WTC11 (cell line): ENCODE measurements around the gene SNX19. TPM values are rescaled to one million over a fixed set of nuclear protein-coding genes. Genes with fewer than 3 reads are reported as not detected.

Experiments
- ATAC-seq: fragments of 200-7000 bp; cut with Tn5 transposase; 2 replicates; pipeline ENCODE4 v1.10.0; 2021; ENCODE audit warnings: mild to moderate bottlenecking, moderate library complexity
- CTCF ChIA-PET: fragments of 300-600 bp; sonication (Branson Sonifier 250); formaldehyde crosslinking; loops from one replicate; lab custom pipeline; 2021; ENCODE audit warnings: antibody characterized with exemption; lab: Charles Lee
- POLR2A ChIA-PET: fragments of 350-600 bp; sonication (Branson Sonifier 250); formaldehyde crosslinking; loops from one replicate; lab custom pipeline; 2021; ENCODE audit warnings: antibody characterized with exemption; lab: Charles Lee
- DNase-seq: peaks from one replicate; pipeline ENCODE4 v3.0.0; 2021; ENCODE audit warnings: low spot score
- H3K27ac Mint-ChIP-seq: 2 replicates; pipeline ENCODE4 v1.8.0; 2021; ENCODE audit warnings: mixed read lengths
- H3K27me3 Mint-ChIP-seq: 2 replicates; pipeline ENCODE4 v1.8.0; 2021; ENCODE audit warnings: low read depth, mild to moderate bottlenecking, moderate library complexity, mixed read lengths
- H3K36me3 Mint-ChIP-seq: 2 replicates; pipeline ENCODE4 v1.8.0; 2021; ENCODE audit warnings: mixed read lengths
- H3K4me1 Mint-ChIP-seq: 2 replicates; pipeline ENCODE4 v1.8.0; 2022; ENCODE audit warnings: mixed read lengths
- H3K4me3 Mint-ChIP-seq: 2 replicates; pipeline ENCODE4 v1.8.0; 2021; ENCODE audit warnings: mild to moderate bottlenecking, moderate library complexity, mixed read lengths
- H3K9me3 Mint-ChIP-seq: 2 replicates; pipeline ENCODE4 v1.8.0; 2021; ENCODE audit warnings: mixed read lengths
- ATF1 ChIP-seq: sonication (generic); formaldehyde crosslinking; IDR thresholded peaks from 2 replicates; pipeline ENCODE4 v1.8.1; 2023; ENCODE audit warnings: mild to moderate bottlenecking, moderate library complexity, missing genetic modification reagents
- CREM ChIP-seq: sonication (generic); formaldehyde crosslinking; IDR thresholded peaks from 2 replicates; pipeline ENCODE4 v1.8.1; 2022; ENCODE audit warnings: mild to moderate bottlenecking, missing genetic modification reagents, moderate library complexity
- FOXP1 ChIP-seq: sonication (generic); formaldehyde crosslinking; IDR thresholded peaks from 2 replicates; pipeline ENCODE4 v1.8.0; 2022; ENCODE audit warnings: missing genetic modification reagents, mild to moderate bottlenecking, moderate library complexity, borderline replicate concordance
- GABPB1 ChIP-seq: sonication (generic); formaldehyde crosslinking; IDR thresholded peaks from 2 replicates; pipeline ENCODE4 v1.8.1; 2023; ENCODE audit warnings: mild to moderate bottlenecking, missing genetic modification reagents
- GRHL2 ChIP-seq: fragments of 250-450 bp; sonication (Bioruptor Pico); IDR thresholded peaks from 2 replicates; pipeline ENCODE4 v1.8.0; 2022; ENCODE audit warnings: mild to moderate bottlenecking, moderate library complexity; ENCODE audit not compliant: insufficient replicate concordance, severe bottlenecking
- HMGA2 ChIP-seq: fragments of 250-450 bp; sonication (Bioruptor Pico); IDR thresholded peaks from 2 replicates; pipeline ENCODE4 v1.4.0; 2021; ENCODE audit warnings: mild to moderate bottlenecking, moderate library complexity
- JUN ChIP-seq: sonication (generic); formaldehyde crosslinking; IDR thresholded peaks from 2 replicates; pipeline ENCODE4 v1.8.0; 2023; ENCODE audit warnings: mild to moderate bottlenecking, missing genetic modification reagents
- MYBL2 ChIP-seq: sonication (generic); formaldehyde crosslinking; IDR thresholded peaks from 2 replicates; pipeline ENCODE4 v1.8.1; 2023; ENCODE audit warnings: mild to moderate bottlenecking, moderate library complexity, missing genetic modification reagents
- NR2C2 ChIP-seq: sonication (generic); formaldehyde crosslinking; IDR thresholded peaks from 2 replicates; pipeline ENCODE4 v1.8.0; 2022; ENCODE audit warnings: mild to moderate bottlenecking, missing genetic modification reagents
- OVOL2 ChIP-seq: fragments of 250-450 bp; sonication (Bioruptor Pico); IDR thresholded peaks from 2 replicates; pipeline ENCODE4 v1.9.0; 2021; ENCODE audit warnings: mild to moderate bottlenecking, borderline replicate concordance
- PRRX2 ChIP-seq: fragments of 250-450 bp; sonication (Bioruptor Pico); IDR thresholded peaks from 2 replicates; pipeline ENCODE4 v1.8.0; 2021; ENCODE audit warnings: mild to moderate bottlenecking
- ZNF219 ChIP-seq: sonication (generic); formaldehyde crosslinking; IDR thresholded peaks from 2 replicates; pipeline ENCODE4 v1.8.0; 2023; ENCODE audit warnings: missing genetic modification reagents, mild to moderate bottlenecking, borderline replicate concordance
- ZNF317 ChIP-seq: sonication (generic); formaldehyde crosslinking; IDR thresholded peaks from 2 replicates; pipeline ENCODE4 v1.8.1; 2023; ENCODE audit warnings: low read depth, mild to moderate bottlenecking, moderate library complexity, missing genetic modification reagents, borderline replicate concordance
- total RNA-seq: library from RNA; stranded (reverse); gene quantifications from 3 replicates; pipeline ENCODE4 v1.2.3, GENCODE V29; 2021
- TF ChIP-seq, protein P1 (sequence below): fragments of 250-450 bp; sonication (Bioruptor Pico); IDR thresholded peaks from 2 replicates; pipeline ENCODE4 v1.9.0; 2021; ENCODE audit warnings: mild to moderate bottlenecking
- TF ChIP-seq, protein P2 (sequence below): sonication (generic); formaldehyde crosslinking; IDR thresholded peaks from 2 replicates; pipeline ENCODE4 v1.8.0; 2023; ENCODE audit warnings: mild to moderate bottlenecking, missing genetic modification reagents
- TF ChIP-seq, protein P3 (sequence below): sonication (generic); formaldehyde crosslinking; IDR thresholded peaks from 2 replicates; pipeline ENCODE4 v1.8.1; 2023; ENCODE audit warnings: mild to moderate bottlenecking, moderate library complexity, missing genetic modification reagents
- TF ChIP-seq, protein P4 (sequence below): sonication (generic); formaldehyde crosslinking; IDR thresholded peaks from 2 replicates; pipeline ENCODE4 v1.8.1; 2023; ENCODE audit warnings: mild to moderate bottlenecking, missing genetic modification reagents, moderate library complexity
- TF ChIP-seq, protein P5 (sequence below): sonication (generic); formaldehyde crosslinking; IDR thresholded peaks from 2 replicates; pipeline ENCODE4 v1.8.1; 2022; ENCODE audit warnings: mild to moderate bottlenecking, moderate library complexity, missing genetic modification reagents
- TF ChIP-seq, protein P6 (sequence below): sonication (generic); formaldehyde crosslinking; IDR thresholded peaks from 2 replicates; pipeline ENCODE4 v1.8.1; 2022; ENCODE audit warnings: mild to moderate bottlenecking, missing genetic modification reagents, moderate library complexity, borderline replicate concordance
- TF ChIP-seq, protein P7 (sequence below): fragments of 250-450 bp; sonication (Bioruptor Pico); IDR thresholded peaks from 2 replicates; pipeline ENCODE4 v1.9.0; 2021; ENCODE audit warnings: mild to moderate bottlenecking, borderline replicate concordance

The SNX19 gene
- total RNA-seq, 1 experiment from 2014 or later, result 25.2 TPM

DNA sequence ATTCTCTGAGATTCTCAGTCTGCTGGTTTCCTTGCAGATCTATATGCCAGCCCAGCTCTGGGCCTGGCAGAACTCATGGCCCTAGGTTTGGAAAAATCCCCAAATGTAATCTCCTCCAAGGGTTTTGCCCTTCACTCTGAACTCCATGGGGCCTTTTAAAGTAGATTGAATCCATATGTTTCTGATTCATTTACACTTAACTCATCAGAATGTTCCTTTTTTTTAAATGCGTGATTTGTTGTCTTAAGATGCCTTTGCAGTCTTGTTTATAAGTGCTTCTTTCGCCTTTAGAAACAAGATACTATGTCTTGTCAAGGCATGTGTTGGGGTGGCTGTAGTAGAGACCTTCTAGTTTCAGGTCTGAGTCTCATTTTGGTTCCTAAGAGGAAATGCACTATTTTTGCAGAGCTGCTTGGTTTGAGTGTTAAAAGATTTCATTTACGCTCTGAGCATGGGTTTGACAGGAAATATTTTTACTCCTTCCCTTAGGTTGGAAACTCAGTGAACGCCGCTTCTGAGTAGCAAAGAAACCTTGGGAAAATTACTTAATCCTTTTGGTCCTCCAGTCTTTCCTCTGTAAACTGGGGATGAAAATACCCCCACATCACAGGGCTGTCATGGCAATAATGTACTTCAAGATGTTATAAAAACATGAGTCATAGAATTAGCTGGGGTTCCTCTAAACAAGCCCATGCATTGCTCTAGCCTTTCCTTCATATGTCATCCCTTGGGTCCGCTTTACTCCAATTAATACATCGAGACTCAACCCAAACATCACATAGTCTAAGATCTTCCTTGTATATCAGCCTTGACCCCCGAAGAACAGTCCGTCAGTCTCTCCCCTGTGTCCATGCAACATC is 83.5 kb downstream of the SNX19 start:
- Mint-ChIP-seq H3K36me3 (no peaks in the 10 kb centered on the region), H3K27ac (no peak overlapping the region), H3K4me3 (no peak overlapping the region), H3K9me3 (no peaks in the 10 kb centered on the region), H3K27me3 (no peaks in the 10 kb centered on the region), H3K4me1 (peaks cover 9% of the 10 kb centered on the region; the same call in 1 of the 2 replicates)
- POLR2A ChIA-PET, result no interaction called here
- ATAC-seq (no peak), DNase-seq (no peak)
- TF ChIP-seq, protein P1, sequence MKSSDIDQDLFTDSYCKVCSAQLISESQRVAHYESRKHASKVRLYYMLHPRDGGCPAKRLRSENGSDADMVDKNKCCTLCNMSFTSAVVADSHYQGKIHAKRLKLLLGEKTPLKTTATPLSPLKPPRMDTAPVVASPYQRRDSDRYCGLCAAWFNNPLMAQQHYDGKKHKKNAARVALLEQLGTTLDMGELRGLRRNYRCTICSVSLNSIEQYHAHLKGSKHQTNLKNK (CRISPR knock-in tag), result no peak
- TF ChIP-seq FOXP1 (CRISPR knock-in tag), result no peak
- TF ChIP-seq ZNF219 (CRISPR knock-in tag), result no peak
- no peak for TF ChIP-seq OVOL2 (CRISPR knock-in tag)
- no peak for TF ChIP-seq ATF1 (CRISPR knock-in tag)
- TF ChIP-seq, protein P2, sequence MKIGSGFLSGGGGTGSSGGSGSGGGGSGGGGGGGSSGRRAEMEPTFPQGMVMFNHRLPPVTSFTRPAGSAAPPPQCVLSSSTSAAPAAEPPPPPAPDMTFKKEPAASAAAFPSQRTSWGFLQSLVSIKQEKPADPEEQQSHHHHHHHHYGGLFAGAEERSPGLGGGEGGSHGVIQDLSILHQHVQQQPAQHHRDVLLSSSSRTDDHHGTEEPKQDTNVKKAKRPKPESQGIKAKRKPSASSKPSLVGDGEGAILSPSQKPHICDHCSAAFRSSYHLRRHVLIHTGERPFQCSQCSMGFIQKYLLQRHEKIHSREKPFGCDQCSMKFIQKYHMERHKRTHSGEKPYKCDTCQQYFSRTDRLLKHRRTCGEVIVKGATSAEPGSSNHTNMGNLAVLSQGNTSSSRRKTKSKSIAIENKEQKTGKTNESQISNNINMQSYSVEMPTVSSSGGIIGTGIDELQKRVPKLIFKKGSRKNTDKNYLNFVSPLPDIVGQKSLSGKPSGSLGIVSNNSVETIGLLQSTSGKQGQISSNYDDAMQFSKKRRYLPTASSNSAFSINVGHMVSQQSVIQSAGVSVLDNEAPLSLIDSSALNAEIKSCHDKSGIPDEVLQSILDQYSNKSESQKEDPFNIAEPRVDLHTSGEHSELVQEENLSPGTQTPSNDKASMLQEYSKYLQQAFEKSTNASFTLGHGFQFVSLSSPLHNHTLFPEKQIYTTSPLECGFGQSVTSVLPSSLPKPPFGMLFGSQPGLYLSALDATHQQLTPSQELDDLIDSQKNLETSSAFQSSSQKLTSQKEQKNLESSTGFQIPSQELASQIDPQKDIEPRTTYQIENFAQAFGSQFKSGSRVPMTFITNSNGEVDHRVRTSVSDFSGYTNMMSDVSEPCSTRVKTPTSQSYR, result no peak
- TF ChIP-seq GRHL2 (CRISPR knock-in tag), result no peak
- TF ChIP-seq CREM (CRISPR knock-in tag), result no peak
- no peak for TF ChIP-seq ZNF317 (CRISPR knock-in tag)
- TF ChIP-seq NR2C2 (CRISPR knock-in tag), result no peak
- no peak for TF ChIP-seq GABPB1 (CRISPR knock-in tag)
- CTCF ChIA-PET, result no interaction called here

DNA sequence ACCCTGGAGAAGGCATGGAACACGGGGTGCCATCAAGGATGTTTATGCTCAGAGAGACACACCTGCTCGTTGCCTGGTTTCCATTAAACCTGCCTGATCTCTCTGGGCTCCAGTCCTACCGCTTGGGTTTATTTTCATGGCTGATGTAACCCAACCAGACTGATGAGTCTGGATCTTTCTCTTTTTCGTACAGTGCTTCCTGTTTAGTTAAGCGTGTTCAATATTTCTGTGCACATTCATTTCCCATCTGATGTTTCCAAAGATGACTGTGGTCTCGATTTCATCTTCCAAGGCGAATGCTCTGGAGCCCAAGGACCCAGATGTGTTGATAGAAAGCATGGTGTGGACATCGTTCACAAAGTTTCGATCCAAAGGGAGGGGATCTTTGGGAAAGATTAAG is 84.3 kb downstream of the SNX19 start:
- peaks cover 14% of the 10 kb centered on the region; the same call in 1 of the 2 replicates for H3K4me1 Mint-ChIP-seq
- POLR2A ChIA-PET, result no interaction called here
- DNase-seq, result no peak
- no peak overlapping the region for H3K27ac Mint-ChIP-seq
- H3K27me3 Mint-ChIP-seq, result no peaks in the 10 kb centered on the region; the same call in 1 of the 2 replicates
- H3K36me3 Mint-ChIP-seq, result no peaks in the 10 kb centered on the region
- no peaks in the 10 kb centered on the region for H3K9me3 Mint-ChIP-seq
- ATAC-seq, result no peak
- no peak overlapping the region for H3K4me3 Mint-ChIP-seq
- CTCF ChIA-PET, result interaction anchor here (0.7 to 1.0 kb wide), 2 partner anchors 30 to 397 kb away, joined by 3 read pairs; no protein-coding TSS in a partner anchor
- TF ChIP-seq, protein P3, sequence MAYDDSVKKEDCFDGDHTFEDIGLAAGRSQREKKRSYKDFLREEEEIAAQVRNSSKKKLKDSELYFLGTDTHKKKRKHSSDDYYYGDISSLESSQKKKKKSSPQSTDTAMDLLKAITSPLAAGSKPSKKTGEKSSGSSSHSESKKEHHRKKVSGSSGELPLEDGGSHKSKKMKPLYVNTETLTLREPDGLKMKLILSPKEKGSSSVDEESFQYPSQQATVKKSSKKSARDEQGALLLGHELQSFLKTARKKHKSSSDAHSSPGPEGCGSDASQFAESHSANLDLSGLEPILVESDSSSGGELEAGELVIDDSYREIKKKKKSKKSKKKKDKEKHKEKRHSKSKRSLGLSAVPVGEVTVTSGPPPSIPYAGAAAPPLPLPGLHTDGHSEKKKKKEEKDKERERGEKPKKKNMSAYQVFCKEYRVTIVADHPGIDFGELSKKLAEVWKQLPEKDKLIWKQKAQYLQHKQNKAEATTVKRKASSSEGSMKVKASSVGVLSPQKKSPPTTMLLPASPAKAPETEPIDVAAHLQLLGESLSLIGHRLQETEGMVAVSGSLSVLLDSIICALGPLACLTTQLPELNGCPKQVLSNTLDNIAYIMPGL, result no peak
- TF ChIP-seq GABPB1 (CRISPR knock-in tag) (no peak), PRRX2 (CRISPR knock-in tag) (no peak), FOXP1 (CRISPR knock-in tag) (no peak), JUN (CRISPR knock-in tag) (no peak), HMGA2 (no peak), MYBL2 (CRISPR knock-in tag) (no peak)
- TF ChIP-seq, protein P4, sequence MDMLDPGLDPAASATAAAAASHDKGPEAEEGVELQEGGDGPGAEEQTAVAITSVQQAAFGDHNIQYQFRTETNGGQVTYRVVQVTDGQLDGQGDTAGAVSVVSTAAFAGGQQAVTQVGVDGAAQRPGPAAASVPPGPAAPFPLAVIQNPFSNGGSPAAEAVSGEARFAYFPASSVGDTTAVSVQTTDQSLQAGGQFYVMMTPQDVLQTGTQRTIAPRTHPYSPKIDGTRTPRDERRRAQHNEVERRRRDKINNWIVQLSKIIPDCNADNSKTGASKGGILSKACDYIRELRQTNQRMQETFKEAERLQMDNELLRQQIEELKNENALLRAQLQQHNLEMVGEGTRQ, result no peak
- TF ChIP-seq, protein P5, sequence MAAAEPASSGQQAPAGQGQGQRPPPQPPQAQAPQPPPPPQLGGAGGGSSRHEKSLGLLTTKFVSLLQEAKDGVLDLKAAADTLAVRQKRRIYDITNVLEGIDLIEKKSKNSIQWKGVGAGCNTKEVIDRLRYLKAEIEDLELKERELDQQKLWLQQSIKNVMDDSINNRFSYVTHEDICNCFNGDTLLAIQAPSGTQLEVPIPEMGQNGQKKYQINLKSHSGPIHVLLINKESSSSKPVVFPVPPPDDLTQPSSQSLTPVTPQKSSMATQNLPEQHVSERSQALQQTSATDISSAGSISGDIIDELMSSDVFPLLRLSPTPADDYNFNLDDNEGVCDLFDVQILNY, result no peak
- TF ChIP-seq, protein P6, sequence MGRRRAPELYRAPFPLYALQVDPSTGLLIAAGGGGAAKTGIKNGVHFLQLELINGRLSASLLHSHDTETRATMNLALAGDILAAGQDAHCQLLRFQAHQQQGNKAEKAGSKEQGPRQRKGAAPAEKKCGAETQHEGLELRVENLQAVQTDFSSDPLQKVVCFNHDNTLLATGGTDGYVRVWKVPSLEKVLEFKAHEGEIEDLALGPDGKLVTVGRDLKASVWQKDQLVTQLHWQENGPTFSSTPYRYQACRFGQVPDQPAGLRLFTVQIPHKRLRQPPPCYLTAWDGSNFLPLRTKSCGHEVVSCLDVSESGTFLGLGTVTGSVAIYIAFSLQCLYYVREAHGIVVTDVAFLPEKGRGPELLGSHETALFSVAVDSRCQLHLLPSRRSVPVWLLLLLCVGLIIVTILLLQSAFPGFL (CRISPR knock-in tag), result no peak
- TF ChIP-seq, protein P7, sequence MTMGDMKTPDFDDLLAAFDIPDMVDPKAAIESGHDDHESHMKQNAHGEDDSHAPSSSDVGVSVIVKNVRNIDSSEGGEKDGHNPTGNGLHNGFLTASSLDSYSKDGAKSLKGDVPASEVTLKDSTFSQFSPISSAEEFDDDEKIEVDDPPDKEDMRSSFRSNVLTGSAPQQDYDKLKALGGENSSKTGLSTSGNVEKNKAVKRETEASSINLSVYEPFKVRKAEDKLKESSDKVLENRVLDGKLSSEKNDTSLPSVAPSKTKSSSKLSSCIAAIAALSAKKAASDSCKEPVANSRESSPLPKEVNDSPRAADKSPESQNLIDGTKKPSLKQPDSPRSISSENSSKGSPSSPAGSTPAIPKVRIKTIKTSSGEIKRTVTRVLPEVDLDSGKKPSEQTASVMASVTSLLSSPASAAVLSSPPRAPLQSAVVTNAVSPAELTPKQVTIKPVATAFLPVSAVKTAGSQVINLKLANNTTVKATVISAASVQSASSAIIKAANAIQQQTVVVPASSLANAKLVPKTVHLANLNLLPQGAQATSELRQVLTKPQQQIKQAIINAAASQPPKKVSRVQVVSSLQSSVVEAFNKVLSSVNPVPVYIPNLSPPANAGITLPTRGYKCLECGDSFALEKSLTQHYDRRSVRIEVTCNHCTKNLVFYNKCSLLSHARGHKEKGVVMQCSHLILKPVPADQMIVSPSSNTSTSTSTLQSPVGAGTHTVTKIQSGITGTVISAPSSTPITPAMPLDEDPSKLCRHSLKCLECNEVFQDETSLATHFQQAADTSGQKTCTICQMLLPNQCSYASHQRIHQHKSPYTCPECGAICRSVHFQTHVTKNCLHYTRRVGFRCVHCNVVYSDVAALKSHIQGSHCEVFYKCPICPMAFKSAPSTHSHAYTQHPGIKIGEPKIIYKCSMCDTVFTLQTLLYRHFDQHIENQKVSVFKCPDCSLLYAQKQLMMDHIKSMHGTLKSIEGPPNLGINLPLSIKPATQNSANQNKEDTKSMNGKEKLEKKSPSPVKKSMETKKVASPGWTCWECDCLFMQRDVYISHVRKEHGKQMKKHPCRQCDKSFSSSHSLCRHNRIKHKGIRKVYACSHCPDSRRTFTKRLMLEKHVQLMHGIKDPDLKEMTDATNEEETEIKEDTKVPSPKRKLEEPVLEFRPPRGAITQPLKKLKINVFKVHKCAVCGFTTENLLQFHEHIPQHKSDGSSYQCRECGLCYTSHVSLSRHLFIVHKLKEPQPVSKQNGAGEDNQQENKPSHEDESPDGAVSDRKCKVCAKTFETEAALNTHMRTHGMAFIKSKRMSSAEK (CRISPR knock-in tag), result no peak
